ENCODE measurements around the gene SASH1. TPM values are rescaled to one million over a fixed set of nuclear protein-coding genes. Genes with fewer than 3 reads are reported as not detected.

SASH1 gene
- total RNA-seq, 1 experiment from 2014 or later, result 19.2 TPM

DNA sequence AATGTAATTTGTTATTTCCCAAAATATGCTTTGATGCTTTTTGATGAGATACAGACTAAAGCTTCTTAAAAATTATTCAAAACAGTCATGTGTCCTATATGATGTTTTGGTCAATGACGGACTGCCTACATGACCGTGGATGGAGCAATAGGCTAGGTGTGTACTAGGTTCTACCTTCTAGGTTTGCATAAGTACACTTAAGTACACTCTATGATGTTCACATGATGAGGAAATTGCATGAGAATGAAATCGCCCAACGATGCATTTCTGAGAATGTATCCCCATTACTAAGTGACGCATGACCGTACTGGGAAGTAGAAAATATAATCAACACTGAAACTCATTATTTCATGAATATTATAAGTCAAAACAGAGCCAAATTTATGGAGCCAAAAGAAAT, 252.9 kb downstream of the SASH1 start:
- ChIA-PET POLR2A (ENCODE audit: low non-redundant PET) (interaction anchor here (0.6 kb wide), 1 partner anchor 46 kb away, joined by 4 read pairs; no protein-coding TSS in a partner anchor), CTCF (no interaction called here)
- Histone ChIP-seq H3K27me3 (replicated peaks; ENCODE audit: insufficient read depth, low read depth, low read length, poor library complexity) (no peaks in the 10 kb centered on the region), H3K4me3 (ENCODE audit: low read depth, low read length, poor library complexity, severe bottlenecking) (no peak overlapping the region), H3K4me1 (ENCODE audit: insufficient read depth, low read length, poor library complexity, severe bottlenecking) (no peaks in the 10 kb centered on the region), H3K36me3 (ENCODE audit: insufficient read depth, low read length, poor library complexity, severe bottlenecking) (no peaks in the 10 kb centered on the region), H3K27ac (ENCODE audit: low read depth, low read length, poor library complexity, severe bottlenecking) (no peak overlapping the region), H3K9me3 (ENCODE audit: low read depth, low read length, poor library complexity, severe bottlenecking) (no peaks in the 10 kb centered on the region)
- BruUV-seq (replicated peaks), result no TSS peak
- intact Hi-C loops (cut with micrococcal nuclease; ENCODE audit: unreplicated experiment), result no loop called here
- DNase-seq (ENCODE audit: low spot score), result no peak
- TF ChIP-seq CTCF (conservative IDR thresholded peaks at IDR 0.05; ENCODE audit: low read depth, low read length) (no peak), EZH2 (IDR thresholded peaks at IDR 0.05; ENCODE audit: borderline replicate concordance, low read depth, low read length, poor library complexity, severe bottlenecking) (no peak)

DNA sequence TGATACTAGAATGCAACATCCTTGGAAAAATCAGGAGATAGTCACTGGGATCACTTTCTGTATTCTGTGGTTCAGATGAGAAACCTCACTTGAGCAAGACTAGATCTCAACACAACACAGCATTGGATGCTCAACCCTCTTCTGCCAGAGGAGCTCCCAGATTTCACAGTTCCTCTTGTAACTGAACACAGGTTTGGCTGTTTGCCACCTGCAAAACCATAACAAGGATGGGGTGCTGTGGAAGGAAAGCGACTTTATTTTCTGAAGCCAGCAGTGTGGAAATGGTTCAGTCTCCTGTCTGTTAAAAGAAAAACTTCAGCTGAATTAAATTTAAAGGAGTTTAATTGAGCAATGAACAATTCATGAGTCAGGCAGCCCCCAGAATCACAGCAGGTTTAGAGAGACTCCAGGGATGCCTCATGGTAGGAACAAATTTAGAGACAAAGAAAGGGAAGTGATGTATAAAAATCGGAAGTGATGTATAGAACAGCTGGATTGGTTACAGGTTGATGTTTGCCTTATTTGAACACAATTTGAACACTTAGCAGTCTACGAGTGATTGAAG, 254.3 kb downstream of the SASH1 start:
- CTCF ChIA-PET, result no interaction called here
- Histone ChIP-seq H3K27ac (ENCODE audit: low read depth, low read length, poor library complexity, severe bottlenecking) (no peak overlapping the region), H3K4me3 (ENCODE audit: low read depth, low read length, poor library complexity, severe bottlenecking) (no peak overlapping the region), H3K4me1 (ENCODE audit: insufficient read depth, low read length, poor library complexity, severe bottlenecking) (no peaks in the 10 kb centered on the region), H3K36me3 (ENCODE audit: insufficient read depth, low read length, poor library complexity, severe bottlenecking) (no peaks in the 10 kb centered on the region), H3K27me3 (replicated peaks; ENCODE audit: insufficient read depth, low read depth, low read length, poor library complexity) (no peaks in the 10 kb centered on the region), H3K9me3 (ENCODE audit: low read depth, low read length, poor library complexity, severe bottlenecking) (no peaks in the 10 kb centered on the region)
- POLR2A ChIA-PET (ENCODE audit: low non-redundant PET), result no interaction called here
- DNase-seq (ENCODE audit: low spot score), result peak; percentile 33
- TF ChIP-seq EZH2 (IDR thresholded peaks at IDR 0.05; ENCODE audit: borderline replicate concordance, low read depth, low read length, poor library complexity, severe bottlenecking) (no peak), CTCF (conservative IDR thresholded peaks at IDR 0.05; ENCODE audit: low read depth, low read length) (no peak)
- intact Hi-C loops (cut with micrococcal nuclease; ENCODE audit: unreplicated experiment), result no loop called here
- no TSS peak for BruUV-seq (replicated peaks)

- POLR2A ChIA-PET (ENCODE audit: low non-redundant PET), result no interaction called here
- H3K9me3 ChIP-seq (ENCODE audit: low read depth, low read length, poor library complexity, severe bottlenecking), result no peaks in the 10 kb centered on the region
- H3K36me3 ChIP-seq (ENCODE audit: insufficient read depth, low read length, poor library complexity, severe bottlenecking), result no peaks in the 10 kb centered on the region
- H3K4me3 ChIP-seq (ENCODE audit: low read depth, low read length, poor library complexity, severe bottlenecking), result no peak overlapping the region
- TF ChIP-seq CTCF (conservative IDR thresholded peaks at IDR 0.05; ENCODE audit: low read depth, low read length) (no peak), EZH2 (IDR thresholded peaks at IDR 0.05; ENCODE audit: borderline replicate concordance, low read depth, low read length, poor library complexity, severe bottlenecking) (no peak)
- H3K27me3 ChIP-seq (replicated peaks; ENCODE audit: insufficient read depth, low read depth, low read length, poor library complexity), result no peaks in the 10 kb centered on the region
- BruUV-seq (replicated peaks), result no TSS peak
- intact Hi-C loops (cut with micrococcal nuclease; ENCODE audit: unreplicated experiment), result no loop called here
- H3K4me1 ChIP-seq (ENCODE audit: insufficient read depth, low read length, poor library complexity, severe bottlenecking), result no peaks in the 10 kb centered on the region
- H3K27ac ChIP-seq (ENCODE audit: low read depth, low read length, poor library complexity, severe bottlenecking), result no peak overlapping the region
- CTCF ChIA-PET, result no interaction called here
- no peak for DNase-seq (ENCODE audit: low spot score)
Observed at GRCh38 chr6:148598724-148599123, 256.1 kb downstream of the SASH1 start.

Measured in A673 (cell line).